ENCODE data around the gene NUTM1.
A peak's percentile ranks its signal among the peaks of the same experiment; 100 is the strongest.

NUTM1 gene

DNA sequence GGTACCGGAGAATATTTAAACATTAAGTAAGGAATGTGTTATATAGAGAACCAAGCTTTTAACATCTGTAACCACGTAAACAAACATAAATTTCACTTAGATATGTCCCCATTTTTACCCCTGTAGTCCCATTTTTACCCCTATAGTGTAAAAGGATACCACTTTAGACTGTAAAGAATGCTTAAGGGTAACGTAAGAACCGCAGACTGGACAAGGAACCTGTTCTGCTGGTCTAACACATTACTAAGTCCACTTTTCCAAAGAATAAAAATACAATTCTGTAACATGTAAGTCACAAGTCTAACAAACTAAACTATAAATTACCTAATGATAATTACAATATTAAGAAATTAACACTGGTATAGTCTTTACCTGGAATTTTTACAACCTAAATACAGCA is 8.4 kb upstream of the NUTM1 start:
- H3K4me3 ChIP-seq: peak overlapping the region; percentile 80 to 97 (median 86)
- H3K4me2 ChIP-seq: peak overlapping the region; percentile 89 to 99 (median 96); a peak in 21 of 22 replicates
- no peaks in the 10 kb centered on the region; a peak in 1 of 22 replicates for H3K9me3 ChIP-seq (replicated peaks in 1 of 11)
- H3K27ac ChIP-seq: peak overlapping the region; percentile 87 to 98 (median 94)
- no peaks in the 10 kb centered on the region for H3K27me3 ChIP-seq
- peaks cover 3 to 43% (median 38%) of the 10 kb centered on the region in 11 experiments; a peak in 18 of 22 replicates for H3K36me3 ChIP-seq
- TF ChIP-seq Cebpa-rat (IDR thresholded peaks at IDR 0.05): no peak
- peaks cover 56 to 72% (median 61%) of the 10 kb centered on the region in 10 experiments for H3K4me1 ChIP-seq
- H4K20me1 ChIP-seq: peaks cover 0 to 9% (median 0%) of the 10 kb centered on the region in 11 experiments; a peak in 3 of 22 replicates
- H3K9ac ChIP-seq: peak overlapping the region; percentile 90 to 96 (median 94)

DNA sequence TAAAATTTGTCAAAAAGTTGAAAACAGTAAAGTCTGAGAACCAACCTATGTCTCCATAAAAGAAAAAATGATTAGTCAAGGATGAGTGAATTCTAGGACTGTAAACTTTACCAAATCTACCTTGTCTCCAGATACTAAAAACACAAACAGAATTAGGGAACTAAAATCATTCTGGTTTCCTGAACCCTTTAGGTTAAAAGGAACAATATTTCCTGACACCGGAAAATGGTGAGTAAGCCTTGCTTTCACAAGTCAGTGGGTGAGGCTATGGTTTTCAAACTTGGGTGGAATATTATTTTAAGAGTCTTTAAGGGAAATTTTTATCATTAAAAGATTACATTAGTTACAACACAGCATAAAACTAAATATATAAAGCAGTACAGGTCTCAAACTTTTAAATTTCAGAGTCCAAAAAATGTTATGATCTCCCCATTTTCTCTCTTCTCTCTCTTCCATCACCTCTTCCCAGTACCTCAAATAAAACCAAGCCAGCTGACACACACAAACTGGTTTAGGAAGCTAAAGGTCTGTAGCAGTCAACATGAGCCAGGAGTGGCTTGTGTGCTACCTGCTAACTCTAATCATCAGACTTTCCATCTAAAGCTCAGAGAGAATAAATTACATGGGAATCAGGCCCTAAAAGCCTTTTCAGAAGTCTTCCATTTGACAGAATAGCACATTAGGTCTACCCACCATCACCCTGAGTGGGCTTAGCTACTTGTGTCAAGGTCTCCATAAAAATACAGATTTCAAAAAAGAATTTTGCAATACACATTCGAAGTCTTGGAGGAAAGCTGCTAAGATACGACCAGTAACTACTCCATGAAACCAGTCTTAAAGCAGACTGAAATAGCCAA is 7.7 kb upstream of the NUTM1 start:
- peak in 3 of 11 experiments; percentile 24 to 48 (median 40); a peak in 1 of 22 replicates for TF ChIP-seq Cebpa-rat (IDR thresholded peaks at IDR 0.05)
- no peaks in the 10 kb centered on the region for H3K27me3 ChIP-seq
- H3K4me2 ChIP-seq: peak overlapping the region; percentile 89 to 99 (median 96)
- peaks cover 0 to 15% (median 0%) of the 10 kb centered on the region in 11 experiments; a peak in 4 of 22 replicates for H4K20me1 ChIP-seq
- H3K9ac ChIP-seq: peak overlapping the region; percentile 90 to 96 (median 94)
- peaks cover 8 to 43% (median 38%) of the 10 kb centered on the region in 11 experiments for H3K36me3 ChIP-seq
- H3K4me1 ChIP-seq: peaks cover 56 to 77% (median 64%) of the 10 kb centered on the region in 10 experiments
- peak overlapping the region; percentile 80 to 97 (median 86) for H3K4me3 ChIP-seq
- H3K27ac ChIP-seq: peak overlapping the region; percentile 87 to 98 (median 94)
- no peaks in the 10 kb centered on the region; a peak in 1 of 22 replicates for H3K9me3 ChIP-seq (replicated peaks in 1 of 11)

- Histone ChIP-seq H3K36me3 (peaks cover 18 to 44% (median 38%) of the 10 kb centered on the region in 11 experiments), H3K9me3 (replicated peaks in 1 of 11) (no peaks in the 10 kb centered on the region; a peak in 2 of 22 replicates), H3K9ac (peak overlapping the region; percentile 90 to 96 (median 94)), H3K4me3 (peak overlapping the region; percentile 80 to 97 (median 86)), H3K27me3 (no peaks in the 10 kb centered on the region), H3K27ac (peak overlapping the region; percentile 88 to 98 (median 94)), H3K4me1 (peaks cover 56 to 85% (median 68%) of the 10 kb centered on the region in 10 experiments), H3K4me2 (peak overlapping the region; percentile 89 to 99 (median 96)), H4K20me1 (peaks cover 0 to 15% (median 0%) of the 10 kb centered on the region in 11 experiments; a peak in 5 of 22 replicates)
- no peak for TF ChIP-seq Cebpa-rat (IDR thresholded peaks at IDR 0.05)
These were observed 6.7 kb upstream of the NUTM1 start for GRCh38 chr15:34336231-34336990.

GRCh38 chr15:34336991-34337556 is 6.0 kb upstream of the NUTM1 start:
- peaks cover 55 to 89% (median 69%) of the 10 kb centered on the region in 10 experiments for H3K4me1 ChIP-seq
- H4K20me1 ChIP-seq: peaks cover 0 to 15% (median 0%) of the 10 kb centered on the region in 11 experiments; a peak in 5 of 22 replicates
- peak overlapping the region; percentile 80 to 97 (median 86) for H3K4me3 ChIP-seq
- no peaks in the 10 kb centered on the region for H3K27me3 ChIP-seq
- no peak for TF ChIP-seq Cebpa-rat (IDR thresholded peaks at IDR 0.05)
- H3K4me2 ChIP-seq: peak overlapping the region; percentile 89 to 99 (median 96)
- H3K9ac ChIP-seq: peak overlapping the region; percentile 90 to 96 (median 94)
- peaks cover 23 to 43% (median 39%) of the 10 kb centered on the region in 11 experiments for H3K36me3 ChIP-seq
- peak overlapping the region; percentile 88 to 98 (median 94) for H3K27ac ChIP-seq
- H3K9me3 ChIP-seq (replicated peaks in 1 of 11): peaks cover 0 to 5% (median 0%) of the 10 kb centered on the region in 11 experiments; a peak in 6 of 22 replicates

GRCh38 chr15:34337557-34338306 is 5.4 kb upstream of the NUTM1 start, which contains the start of gene SLC12A6:
SLC12A6 (minus strand) TSS chr15:34337781; CDS start chr15:34336680, 1,101 bp downstream.
- TF ChIP-seq Cebpa-rat (IDR thresholded peaks at IDR 0.05): no peak
- Histone ChIP-seq H3K9me3 (replicated peaks in 1 of 11) (peaks cover 0 to 10% (median 0%) of the 10 kb centered on the region in 11 experiments; a peak in 6 of 22 replicates), H3K27me3 (no peaks in the 10 kb centered on the region), H3K36me3 (peaks cover 21 to 38% (median 33%) of the 10 kb centered on the region in 11 experiments), H3K9ac (peak within 1 kb of the TSS; percentile 90 to 96 (median 94)), H3K4me1 (peaks cover 49 to 83% (median 64%) of the 10 kb centered on the region in 10 experiments), H3K4me3 (peak within 1 kb of the TSS; percentile 80 to 97 (median 86)), H3K4me2 (peak within 1 kb of the TSS; percentile 92 to 99 (median 96)), H3K27ac (peak within 1 kb of the TSS; percentile 88 to 98 (median 94)), H4K20me1 (peaks cover 0 to 15% (median 0%) of the 10 kb centered on the region in 11 experiments; a peak in 5 of 22 replicates)

GRCh38 chr15:34338347-34338746 is 4.8 kb upstream of the NUTM1 start:
- H4K20me1 ChIP-seq: peaks cover 0 to 15% (median 0%) of the 10 kb centered on the region in 11 experiments; a peak in 5 of 22 replicates
- H3K9ac ChIP-seq: peak overlapping the region; percentile 90 to 96 (median 94); a peak in 19 of 22 replicates
- peak overlapping the region in 9 of 11 experiments; percentile 9 to 98 (median 94); a peak in 17 of 22 replicates for H3K27ac ChIP-seq

DNA sequence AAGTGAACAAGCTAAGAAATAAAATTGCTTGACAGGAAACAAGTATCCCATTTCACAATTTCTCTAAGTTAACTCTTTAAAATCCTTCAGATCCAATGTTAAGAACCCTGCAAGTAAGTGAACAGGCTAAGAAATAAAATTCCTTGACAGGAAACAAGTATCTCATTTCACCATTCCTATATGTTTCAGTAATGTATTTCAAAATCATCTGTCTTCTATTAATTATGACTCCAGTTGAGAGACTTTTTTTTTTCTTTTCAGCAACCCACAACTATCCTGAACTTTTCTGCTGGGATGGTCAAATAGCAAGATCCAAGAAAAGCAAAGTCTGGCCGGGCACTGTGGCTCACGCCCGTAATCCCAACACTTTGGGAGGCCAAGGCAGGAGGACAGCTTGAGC is 3.2 kb upstream of the NUTM1 start:
- Histone ChIP-seq H3K27me3 (no peaks in the 10 kb centered on the region), H3K4me1 (peaks cover 47 to 61% (median 51%) of the 10 kb centered on the region in 10 experiments), H3K36me3 (peaks cover 21 to 37% (median 33%) of the 10 kb centered on the region in 11 experiments), H4K20me1 (peaks cover 0 to 15% (median 0%) of the 10 kb centered on the region in 11 experiments; a peak in 5 of 22 replicates), H3K9me3 (replicated peaks in 1 of 11) (peaks cover 0 to 10% (median 0%) of the 10 kb centered on the region in 11 experiments; a peak in 6 of 22 replicates), H3K27ac (peak overlapping the region in 8 of 11 experiments; percentile 8 to 96 (median 26); a peak in 10 of 22 replicates), H3K4me2 (peak overlapping the region; percentile 87 to 99 (median 95)), H3K9ac (peak overlapping the region in 10 of 11 experiments; percentile 27 to 61 (median 50); a peak in 15 of 22 replicates), H3K4me3 (peak overlapping the region in 9 of 10 experiments; percentile 2 to 100 (median 31); a peak in 13 of 20 replicates)
- TF ChIP-seq Cebpa-rat (IDR thresholded peaks at IDR 0.05): no peak

More at GRCh38 chr15:34338347-34338746, 4.8 kb upstream of the NUTM1 start:
- Histone ChIP-seq H3K4me1 (peaks cover 47 to 77% (median 59%) of the 10 kb centered on the region in 10 experiments), H3K9me3 (replicated peaks in 1 of 11) (peaks cover 0 to 10% (median 0%) of the 10 kb centered on the region in 11 experiments; a peak in 6 of 22 replicates), H3K27me3 (no peaks in the 10 kb centered on the region), H3K36me3 (peaks cover 21 to 37% (median 33%) of the 10 kb centered on the region in 11 experiments), H3K4me3 (peak overlapping the region; percentile 80 to 97 (median 86); a peak in 19 of 20 replicates), H3K4me2 (peak overlapping the region; percentile 87 to 99 (median 95))
- TF ChIP-seq Cebpa-rat (IDR thresholded peaks at IDR 0.05): no peak
